Epithelial cell of esophagus (primary cell): ENCODE measurements around the gene UBALD1.
A peak's percentile ranks its signal among the peaks of the same experiment; 100 is the strongest.

Experiments
- DNase-seq: peaks from one replicate; pipeline ENCODE4 v3.0.0; 2010; ENCODE audit warnings: low read depth
- H3K4me3 ChIP-seq: 2 replicates; pipeline ENCODE4 v1.5.1; 2011; ENCODE audit warnings: mild to moderate bottlenecking, low read length, control low read depth
- CTCF ChIP-seq: IDR thresholded peaks from 2 replicates; pipeline ENCODE4 v1.5.1; 2011; ENCODE audit warnings: low read depth, mild to moderate bottlenecking, low read length, control low read depth, inconsistent platforms; ENCODE audit not compliant: insufficient read depth; ENCODE audit errors: missing control alignments

The UBALD1 gene

GRCh38 chr16:4610011-4611005 lies 4.4 kb downstream of the UBALD1 start:
- no peak for DNase-seq
- TF ChIP-seq CTCF: no peak
- no peak overlapping the region for H3K4me3 ChIP-seq

- DNase-seq: no peak
- H3K4me3 ChIP-seq: no peak overlapping the region
- no peak for TF ChIP-seq CTCF
Measured at GRCh38 chr16:4609200-4610010, 5.3 kb downstream of the UBALD1 start.

- H3K4me3 ChIP-seq: no peak overlapping the region
- DNase-seq: no peak
- no peak for TF ChIP-seq CTCF
Measured at GRCh38 chr16:4608704-4608980, 6.0 kb downstream of the UBALD1 start.

GRCh38 chr16:4607841-4608703 lies 6.6 kb downstream of the UBALD1 start:
- no peak for TF ChIP-seq CTCF
- DNase-seq: no peak
- no peak overlapping the region for H3K4me3 ChIP-seq

- H3K4me3 ChIP-seq: no peak overlapping the region
- no peak for TF ChIP-seq CTCF
- peak; percentile 31 for DNase-seq
Measured at GRCh38 chr16:4606354-4606753, 8.3 kb downstream of the UBALD1 start.

- DNase-seq: no peak
- TF ChIP-seq CTCF: no peak
- no peak overlapping the region for H3K4me3 ChIP-seq
Measured at GRCh38 chr16:4604401-4604800, 10.3 kb downstream of the UBALD1 start.
